Stimulated activated CD4-positive, alpha-beta T cell treated with anti-CD3 and anti-CD28 coated beads, TNF-alpha, amount 100 ng/mL, for 4 hours (primary cell): ENCODE results near the gene FASLG.
"Not testable (repeated sequence)": the region's sequence is repeated elsewhere in the genome, so short reads cannot be mapped to it uniquely, and the experiment has no call there.

Source experiments
- DNase-seq, 3 experiments: peaks; one replicate each; pipeline ENCODE4 v3.0.0-alpha.2; 2020; ENCODE audit warnings: low read depth in 3 of 3

FASLG gene

GRCh38 chr1:172680733-172681275 is 21.9 kb downstream of the FASLG start:
- DNase-seq, result no peak

DNA sequence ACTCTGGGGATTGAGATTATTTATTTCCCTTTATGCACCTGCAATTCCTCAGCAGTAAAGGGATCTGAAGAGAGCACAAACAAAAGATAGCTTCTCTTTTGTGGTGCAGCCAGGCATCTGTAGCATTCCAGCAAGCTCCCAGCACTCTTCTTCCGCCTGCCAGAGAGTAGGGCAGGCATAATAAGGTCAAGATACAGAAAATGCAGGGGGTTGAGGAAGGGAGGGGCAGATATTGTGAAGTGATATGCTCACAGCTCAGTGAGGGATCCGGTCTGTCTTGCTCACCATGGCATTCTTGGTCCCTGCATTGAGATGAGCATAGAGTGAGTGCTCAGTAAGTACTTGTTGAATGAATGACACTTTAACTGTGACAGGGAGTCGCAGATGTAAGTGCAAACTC is 23.9 kb downstream of the FASLG start:
- DNase-seq, result no peak

- DNase-seq, result no peak
These were observed 27.2 kb downstream of the FASLG start for GRCh38 chr1:172686143-172686542.

GRCh38 chr1:172688428-172689085 is 29.7 kb downstream of the FASLG start:
- DNase-seq, result not testable (repeated sequence)

DNA sequence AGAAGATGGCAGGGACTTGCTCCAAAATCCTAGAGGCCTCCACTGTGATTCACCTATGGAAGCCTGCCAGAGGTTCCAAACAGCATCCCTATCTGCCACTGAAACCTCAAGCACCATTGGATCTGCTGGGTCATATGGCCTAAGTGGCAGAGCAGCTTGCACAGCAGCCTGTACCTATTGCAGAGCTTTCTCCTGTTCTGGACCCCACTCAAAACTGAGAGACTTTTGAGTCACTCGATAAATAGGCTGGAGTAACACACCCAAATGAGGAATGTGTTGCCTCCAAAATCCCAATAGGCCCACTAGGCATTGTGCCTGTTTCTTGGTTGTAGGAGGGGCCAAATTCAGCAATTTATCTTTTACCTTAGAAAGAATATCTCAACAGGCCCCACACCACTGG is 32.0 kb downstream of the FASLG start:
- DNase-seq, result not testable (repeated sequence)

GRCh38 chr1:172697534-172698002 is 38.7 kb downstream of the FASLG start:
- no peak for DNase-seq

DNA sequence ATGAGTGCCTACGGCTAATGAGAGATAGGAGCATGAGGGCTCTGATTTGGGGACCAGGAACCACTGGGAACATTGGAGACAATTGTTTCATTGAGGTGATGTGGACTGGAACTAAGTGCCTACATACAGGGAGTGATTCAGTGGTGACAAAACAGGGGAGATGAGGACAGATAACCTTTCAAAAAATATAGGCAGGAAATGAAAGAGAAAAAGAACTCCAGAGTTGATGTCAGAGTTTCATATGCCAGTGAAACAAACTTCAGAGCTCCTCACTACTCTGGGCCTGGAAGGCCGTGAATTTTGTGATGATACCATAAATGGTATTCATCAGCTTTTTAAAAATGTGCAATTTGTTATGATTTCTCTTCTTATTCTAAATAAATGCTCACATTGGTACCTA is 39.3 kb downstream of the FASLG start:
- no peak for DNase-seq

DNA sequence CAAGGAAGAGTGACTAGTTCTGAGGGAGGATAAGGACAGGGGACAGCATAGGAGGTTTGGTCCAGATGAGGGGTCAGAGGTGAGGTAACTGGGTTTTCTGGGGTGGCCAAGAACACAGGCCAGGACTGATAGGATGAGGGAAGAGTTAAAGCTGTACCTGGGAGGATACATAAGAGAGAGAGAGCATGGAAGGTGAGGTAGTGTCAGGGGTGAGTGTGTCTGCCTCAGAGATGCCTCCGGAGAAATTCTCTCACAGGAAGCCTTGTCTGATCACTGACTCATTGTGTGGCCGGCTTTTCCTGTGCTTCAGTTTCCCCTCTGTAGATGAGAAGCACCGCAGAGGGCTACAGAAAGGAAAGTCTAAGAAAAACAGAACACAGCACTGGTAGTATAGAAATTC is 40.2 kb downstream of the FASLG start:
- DNase-seq, result peak; percentile 29 to 73 (median 59)

DNA sequence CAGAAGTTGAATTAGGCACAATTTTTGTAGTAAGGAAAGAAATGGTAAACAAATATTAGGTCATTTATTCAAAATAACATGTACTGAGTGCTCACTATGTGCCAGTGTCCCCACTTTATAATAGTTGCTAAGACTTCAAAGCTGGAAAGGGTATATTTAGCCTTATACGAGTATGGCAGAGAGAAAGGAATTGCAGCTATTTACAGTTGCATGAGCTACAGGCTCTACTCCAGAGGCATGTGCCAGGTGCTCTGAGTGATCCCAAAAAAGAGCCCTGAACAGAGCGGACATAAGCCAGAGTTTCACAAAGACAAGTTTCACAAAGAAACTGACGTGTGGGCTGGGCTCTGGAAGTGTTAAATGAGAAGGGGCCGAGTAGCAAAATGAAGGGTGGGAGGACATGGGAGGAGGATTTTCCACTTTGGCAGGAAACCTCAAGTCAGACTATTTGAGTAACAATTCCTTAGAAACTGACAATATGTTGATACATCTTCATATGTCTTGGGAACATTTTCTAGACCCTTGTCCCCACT is 40.9 kb downstream of the FASLG start:
- no peak for DNase-seq

- DNase-seq, result no peak
These were observed 41.7 kb downstream of the FASLG start for GRCh38 chr1:172700556-172700955.

GRCh38 chr1:172704001-172704400 is 45.1 kb downstream of the FASLG start:
- DNase-seq, result no peak

- DNase-seq, result no peak
These were observed 45.7 kb downstream of the FASLG start for GRCh38 chr1:172704420-172705210.

- DNase-seq, result peak in 2 of 3 experiments; percentile 42
These were observed 49.5 kb downstream of the FASLG start for GRCh38 chr1:172708452-172708851.

- DNase-seq, result no peak
These were observed 52.7 kb downstream of the FASLG start for GRCh38 chr1:172711558-172711957.

DNA sequence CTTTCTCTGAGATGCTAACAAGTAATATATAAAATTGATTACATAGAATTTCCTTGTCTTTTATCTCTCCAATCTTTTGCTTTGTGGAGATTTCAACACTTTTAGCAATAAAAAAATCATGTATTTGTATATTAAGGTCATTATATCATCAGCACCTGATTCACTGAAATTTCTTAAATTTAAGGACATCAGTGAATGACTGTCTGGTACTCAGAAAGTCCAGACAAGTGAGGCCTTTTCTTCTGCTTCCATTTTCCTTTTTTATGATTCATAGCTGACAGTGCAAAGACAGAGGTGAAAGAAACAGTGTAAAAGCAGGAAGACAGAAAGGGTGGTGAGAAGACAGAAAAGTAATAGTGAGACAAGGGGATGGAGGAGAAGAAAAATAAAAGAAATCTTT is 54.6 kb downstream of the FASLG start:
- no peak for DNase-seq
